LNCaP clone FGC (cell line): ENCODE measurements around the gene SLC36A1.
A peak's percentile ranks its signal among the peaks of the same experiment; 100 is the strongest.

Experiments used
- DNase-seq: peaks from one replicate; pipeline ENCODE4 v3.0.0-alpha.2; 2011; ENCODE audit warnings: low read depth
- H3K4me3 ChIP-seq: 2 replicates; pipeline ENCODE4 v1.5.1; 2011; ENCODE audit warnings: mild to moderate bottlenecking, low read depth, low read length, control low read depth
- CTCF ChIP-seq: IDR thresholded peaks from 2 replicates; pipeline ENCODE4 v1.5.1; 2012; ENCODE audit warnings: mild to moderate bottlenecking; ENCODE audit not compliant: control insufficient read depth, insufficient read depth; ENCODE audit errors: extremely low read depth

The SLC36A1 gene

GRCh38 chr5:151463137-151464029 lies 16.0 kb downstream of the SLC36A1 start:
- TF ChIP-seq CTCF: peak; percentile 75
- peak; percentile 94 for DNase-seq
- no peak overlapping the region for H3K4me3 ChIP-seq

GRCh38 chr5:151464101-151464500 lies 16.7 kb downstream of the SLC36A1 start:
- no peak for DNase-seq
- H3K4me3 ChIP-seq: no peak overlapping the region
- no peak for TF ChIP-seq CTCF

GRCh38 chr5:151465476-151465875 lies 18.1 kb downstream of the SLC36A1 start:
- no peak overlapping the region for H3K4me3 ChIP-seq
- no peak for DNase-seq
- no peak for TF ChIP-seq CTCF

DNA sequence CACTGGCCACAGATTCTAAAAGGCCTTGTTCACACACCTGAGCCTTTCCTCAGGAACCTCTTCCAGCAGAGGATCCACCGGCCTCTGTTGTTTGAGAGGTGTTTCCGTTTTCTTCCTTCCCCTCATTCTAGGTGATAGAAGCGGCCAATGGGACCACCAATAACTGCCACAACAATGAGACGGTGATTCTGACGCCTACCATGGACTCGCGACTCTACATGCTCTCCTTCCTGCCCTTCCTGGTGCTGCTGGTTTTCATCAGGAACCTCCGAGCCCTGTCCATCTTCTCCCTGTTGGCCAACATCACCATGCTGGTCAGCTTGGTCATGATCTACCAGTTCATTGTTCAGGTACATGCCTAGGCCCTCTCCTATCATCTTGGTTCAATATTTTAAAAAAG lies 20.2 kb downstream of the SLC36A1 start:
- no peak overlapping the region for H3K4me3 ChIP-seq
- no peak for TF ChIP-seq CTCF
- DNase-seq: no peak

GRCh38 chr5:151469386-151469785 lies 22.0 kb downstream of the SLC36A1 start:
- DNase-seq: no peak
- no peak for TF ChIP-seq CTCF
- H3K4me3 ChIP-seq: no peak overlapping the region

GRCh38 chr5:151469992-151470391 lies 22.6 kb downstream of the SLC36A1 start:
- H3K4me3 ChIP-seq: no peak overlapping the region
- peak; percentile 90 for DNase-seq

More at GRCh38 chr5:151469992-151470391, 22.6 kb downstream of the SLC36A1 start:
- no peak for TF ChIP-seq CTCF
